Testis (tissue), 2 donors: ENCODE measurements around the gene ENTREP3.

Source experiments
- CTCF ChIP-seq, 3 experiments: fragments of 450-650 bp in 2 of 3; fragments of 200-600 bp in 1 of 3; sonication (generic) in 1 of 3; IDR thresholded peaks; one replicate each; pipeline ENCODE4 v1.5.1; 2016 to 2019; ENCODE audit warnings: antibody characterized with exemption in 3 of 3, mild to moderate bottlenecking in 2 of 3, moderate library complexity in 1 of 3
- POLR2A ChIP-seq: fragments of 450-650 bp; IDR thresholded peaks from one replicate; pipeline ENCODE4 v1.6.1; 2017; ENCODE audit warnings: antibody characterized with exemption, mild to moderate bottlenecking, moderate library complexity

- TF ChIP-seq CTCF (IDR thresholded peaks at IDR 0.05) (no peak), POLR2A (no peak)
Observed at GRCh38 chr1:155261493-155261851, 6.2 kb upstream of the ENTREP3 start.
